HepG2 (cell line): ENCODE results near the gene CCDC57. TPM values are rescaled to one million over a fixed set of nuclear protein-coding genes. Genes with fewer than 3 reads are reported as not detected.

ENCODE experiments used
- ARHGAP35 ChIP-seq: sonication (generic); formaldehyde crosslinking; IDR thresholded peaks from 2 replicates; pipeline ENCODE4 v1.9.0; 2022; ENCODE audit warnings: mild to moderate bottlenecking, inconsistent platforms, moderate library complexity, missing genetic modification reagents, borderline replicate concordance
- ATF5 ChIP-seq: sonication (generic); formaldehyde crosslinking; IDR thresholded peaks from 2 replicates; pipeline ENCODE4 v1.4.0; 2020; ENCODE audit warnings: mild to moderate bottlenecking, low read depth, missing genetic modification reagents
- CTCF ChIP-seq: sonication (generic); formaldehyde crosslinking; IDR thresholded peaks from 2 replicates; pipeline ENCODE4 v1.5.0; 2020; ENCODE audit warnings: mild to moderate bottlenecking, missing genetic modification reagents, moderate library complexity
- FOXP1 ChIP-seq, 2 experiments: fragments of 450-650 bp in 1 of 2; IDR thresholded peaks; 2 replicates each; pipeline ENCODE4 v1.6.1; 2017 to 2018; ENCODE audit warnings: antibody characterized with exemption in 1 of 2
- MED1 ChIP-seq: sonication (generic); formaldehyde crosslinking; IDR thresholded peaks from 2 replicates; pipeline ENCODE4 v1.4.0; 2020; ENCODE audit warnings: missing genetic modification reagents
- NFYB ChIP-seq: sonication (generic); formaldehyde crosslinking; IDR thresholded peaks from 2 replicates; pipeline ENCODE4 v1.4.0; 2020; ENCODE audit warnings: missing genetic modification reagents
- RXRB ChIP-seq: IDR thresholded peaks from 2 replicates; pipeline ENCODE4 v1.6.1; 2016; ENCODE audit warnings: borderline replicate concordance, missing genetic modification reagents, missing compliant biosample characterization
- SSRP1 ChIP-seq: IDR thresholded peaks from 2 replicates; pipeline ENCODE4 v1.6.1; 2016; ENCODE audit warnings: control low read depth
- TRIM24 ChIP-seq: sonication (generic); formaldehyde crosslinking; IDR thresholded peaks from 2 replicates; pipeline ENCODE4 v1.8.0; 2022; ENCODE audit warnings: mild to moderate bottlenecking, missing genetic modification reagents
- ZBTB14 ChIP-seq: sonication (generic); formaldehyde crosslinking; IDR thresholded peaks from 2 replicates; pipeline ENCODE4 v1.4.0; 2020; ENCODE audit warnings: missing genetic modification reagents
- ZBTB40 ChIP-seq, 2 experiments: fragments of 450-650 bp in 1 of 2; sonication (generic) in 1 of 2; formaldehyde crosslinking in 1 of 2; IDR thresholded peaks; 2 replicates each; pipeline versions ENCODE4 v1.6.1 to v1.8.0; 2016 to 2022; ENCODE audit warnings: antibody characterized with exemption in 1 of 2, mild to moderate bottlenecking in 1 of 2, missing genetic modification reagents in 1 of 2
- ZNF441 ChIP-seq: sonication (generic); formaldehyde crosslinking; IDR thresholded peaks from 2 replicates; pipeline ENCODE4 v1.7.0; 2021; ENCODE audit warnings: missing genetic modification reagents, borderline replicate concordance
- ZNF660 ChIP-seq: sonication (generic); formaldehyde crosslinking; IDR thresholded peaks from 2 replicates; pipeline ENCODE4 v1.5.1; 2020; ENCODE audit warnings: mild to moderate bottlenecking, low read depth, missing genetic modification reagents, borderline replicate concordance
- polyA plus RNA-seq, 8 experiments: library from polyadenylated mRNA; depleted of rRNA in 3 of 8; stranded (reverse) in 7 of 8; unstranded in 1 of 8; fragments of >200 nt; fragmentation: Illumina TruSeq in 4 of 8; extraction: Trizol in 4 of 8; gene quantifications; 2 replicates each; pipeline versions ENCODE4 v1.2.1 to v1.2.3, GENCODE V29; 2011 to 2016; ENCODE audit warnings: low read depth in 4 of 8, missing spikeins in 1 of 8, mixed read lengths in 1 of 8; ENCODE audit not compliant: insufficient read depth in 1 of 8
- total RNA-seq, 5 experiments: library from RNA; depleted of rRNA; stranded (reverse); fragments of >200 nt; fragmentation: Illumina TruSeq; extraction: Trizol; gene quantifications; 2 replicates each; pipeline ENCODE4 v1.2.3, GENCODE V29; 2016; ENCODE audit warnings: low read depth in 1 of 5

CCDC57 gene
- total and polyA plus RNA-seq, 2 of the 13 experiments (the other 11 are each of a cell fraction or from before 2014, with no cell fraction given), result 59.3 to 59.9 TPM

GRCh38 chr17:82065638-82066303, 146.9 kb downstream of the CCDC57 start, which contains the start of gene DUS1L (continued):
- peak; percentile 82 for TF ChIP-seq ZBTB40 (IDR thresholded peaks at IDR 0.05)
- peak; percentile 90 for TF ChIP-seq ZBTB40 (CRISPR knock-in tag; IDR thresholded peaks at IDR 0.05)
- no peak for TF ChIP-seq FOXP1 (IDR thresholded peaks at IDR 0.05)
- TF ChIP-seq FOXP1 (CRISPR knock-in tag; IDR thresholded peaks at IDR 0.05), result peak; percentile 55; the same call in 1 of the 2 replicates
- peak; percentile 78 for TF ChIP-seq MED1 (CRISPR knock-in tag)
- peak; percentile 42 for TF ChIP-seq CTCF (CRISPR knock-in tag)
- TF ChIP-seq SSRP1, result peak; percentile 35; the same call in 1 of the 2 replicates
- peak; percentile 86 for TF ChIP-seq ZNF441 (CRISPR knock-in tag)
- TF ChIP-seq ZNF660, result no peak
- TF ChIP-seq RXRB (CRISPR knock-in tag), result peak; percentile 85
- peak; percentile 45; the same call in 1 of the 2 replicates for TF ChIP-seq NFYB (CRISPR knock-in tag)
- TF ChIP-seq ATF5, result 0 out of 2 replicates have a peak, but pooled peaks have one; percentile 39
- TF ChIP-seq ZBTB14 (CRISPR knock-in tag), result peak; percentile 68
- peak; percentile 38; the same call in 1 of the 2 replicates for TF ChIP-seq ARHGAP35 (CRISPR knock-in tag)
- TF ChIP-seq TRIM24 (CRISPR knock-in tag), result no peak
